ENCODE measurements around the gene GALNT10.
"Not testable (repeated sequence)": the region's sequence is repeated elsewhere in the genome, so short reads cannot be mapped to it uniquely, and the experiment has no call there.

GALNT10 gene, protein sequence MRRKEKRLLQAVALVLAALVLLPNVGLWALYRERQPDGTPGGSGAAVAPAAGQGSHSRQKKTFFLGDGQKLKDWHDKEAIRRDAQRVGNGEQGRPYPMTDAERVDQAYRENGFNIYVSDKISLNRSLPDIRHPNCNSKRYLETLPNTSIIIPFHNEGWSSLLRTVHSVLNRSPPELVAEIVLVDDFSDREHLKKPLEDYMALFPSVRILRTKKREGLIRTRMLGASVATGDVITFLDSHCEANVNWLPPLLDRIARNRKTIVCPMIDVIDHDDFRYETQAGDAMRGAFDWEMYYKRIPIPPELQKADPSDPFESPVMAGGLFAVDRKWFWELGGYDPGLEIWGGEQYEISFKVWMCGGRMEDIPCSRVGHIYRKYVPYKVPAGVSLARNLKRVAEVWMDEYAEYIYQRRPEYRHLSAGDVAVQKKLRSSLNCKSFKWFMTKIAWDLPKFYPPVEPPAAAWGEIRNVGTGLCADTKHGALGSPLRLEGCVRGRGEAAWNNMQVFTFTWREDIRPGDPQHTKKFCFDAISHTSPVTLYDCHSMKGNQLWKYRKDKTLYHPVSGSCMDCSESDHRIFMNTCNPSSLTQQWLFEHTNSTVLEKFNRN
- long read RNA-seq, donor 1, full-length matches to known transcripts, result 3 of 3 reads
- long read RNA-seq, donor 1, partial matches to known transcripts, result 0 of 3 reads
- long read RNA-seq, donor 1, other reads (novel, unspliced or antisense), result 0 of 3 reads
- long read RNA-seq, donor 2, result 0 reads
- long read RNA-seq, donor 3, partial matches to known transcripts, result 10 of 10 reads
- long read RNA-seq, donor 3, other reads (novel, unspliced or antisense), result 0 of 10 reads
- long read RNA-seq, donor 4, result 0 reads
- long read RNA-seq, donor 5, full-length matches to known transcripts, result 2 of 2 reads
- long read RNA-seq, donor 5, partial matches to known transcripts, result 0 of 2 reads
- long read RNA-seq, donor 5, other reads (novel, unspliced or antisense), result 0 of 2 reads
- long read RNA-seq, donor 6, full-length matches to known transcripts, result 1 of 1 reads
- long read RNA-seq, donor 6, partial matches to known transcripts, result 0 of 1 reads
- long read RNA-seq, donor 6, other reads (novel, unspliced or antisense), result 0 of 1 reads
- long read RNA-seq, donor 7, full-length matches to known transcripts, result 7 of 12 reads
- long read RNA-seq, donor 7, partial matches to known transcripts, result 5 of 12 reads
- long read RNA-seq, donor 7, other reads (novel, unspliced or antisense), result 0 of 12 reads
- long read RNA-seq, donor 8, full-length matches to known transcripts, result 1 of 6 reads
- long read RNA-seq, donor 8, partial matches to known transcripts, result 5 of 6 reads
- long read RNA-seq, donor 8, other reads (novel, unspliced or antisense), result 0 of 6 reads

DNA sequence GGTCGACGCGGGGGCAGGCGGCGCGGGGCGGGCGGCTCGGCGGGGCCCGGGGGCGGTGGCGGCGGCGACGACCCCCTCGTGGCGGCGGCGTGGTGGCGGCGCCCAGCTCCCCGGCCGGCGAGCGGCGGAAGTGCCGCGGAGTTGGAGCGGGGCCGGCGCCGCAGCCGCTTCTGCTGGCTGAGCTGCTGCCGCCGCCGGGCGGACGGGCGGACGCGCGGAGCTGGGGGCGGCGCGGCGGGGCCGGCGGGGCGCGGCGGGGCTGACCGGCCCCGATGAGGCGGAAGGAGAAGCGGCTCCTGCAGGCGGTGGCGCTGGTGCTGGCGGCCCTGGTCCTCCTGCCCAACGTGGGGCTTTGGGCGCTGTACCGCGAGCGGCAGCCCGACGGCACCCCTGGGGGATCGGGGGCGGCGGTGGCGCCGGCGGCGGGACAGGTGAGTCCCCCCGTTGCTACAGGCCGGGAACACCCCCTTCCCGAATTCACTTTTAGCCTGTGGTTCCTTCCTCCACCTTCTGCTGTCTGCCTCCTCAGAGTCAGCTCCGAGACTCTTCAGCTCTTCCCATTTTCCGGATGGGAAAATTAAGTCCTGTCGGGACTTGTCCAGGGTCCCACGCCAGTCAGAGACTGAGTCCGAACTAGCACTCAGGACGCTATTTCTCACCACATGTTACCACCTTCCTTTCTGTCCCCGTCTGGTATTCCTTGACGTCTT is at the start of gene GALNT10:
Gene GALNT10, plus strand, starts transcription at position 139 of the 710 bp plus-strand sequence. Its CDS starts 134 bp downstream, at position 273.
- DNase-seq, result peak; percentile 50

DNA sequence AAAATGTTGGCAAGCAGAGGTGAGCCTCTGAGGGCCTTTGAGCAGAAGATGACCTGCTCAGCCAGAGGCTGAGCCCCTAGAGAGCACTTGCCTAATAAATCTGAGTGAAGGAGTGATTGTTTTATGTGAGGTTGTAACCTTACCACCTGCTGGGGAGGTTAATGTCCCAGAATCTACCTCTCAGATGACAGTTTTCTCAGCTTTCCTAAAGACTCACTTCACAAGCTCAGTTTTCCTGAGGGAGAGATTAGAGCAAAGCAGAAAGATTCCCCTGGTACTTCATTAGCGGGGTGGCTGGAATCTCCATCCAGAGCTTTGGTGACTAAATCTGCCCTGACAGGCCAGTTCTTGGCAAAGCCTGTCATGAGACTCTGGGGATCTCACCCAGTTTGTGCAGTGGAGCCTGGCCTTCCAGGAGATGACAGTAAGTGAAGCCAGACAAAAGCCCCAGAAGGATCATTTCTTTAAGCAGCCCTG is 48.8 kb upstream of the GALNT10 start:
- peak; percentile 39 for DNase-seq

DNA sequence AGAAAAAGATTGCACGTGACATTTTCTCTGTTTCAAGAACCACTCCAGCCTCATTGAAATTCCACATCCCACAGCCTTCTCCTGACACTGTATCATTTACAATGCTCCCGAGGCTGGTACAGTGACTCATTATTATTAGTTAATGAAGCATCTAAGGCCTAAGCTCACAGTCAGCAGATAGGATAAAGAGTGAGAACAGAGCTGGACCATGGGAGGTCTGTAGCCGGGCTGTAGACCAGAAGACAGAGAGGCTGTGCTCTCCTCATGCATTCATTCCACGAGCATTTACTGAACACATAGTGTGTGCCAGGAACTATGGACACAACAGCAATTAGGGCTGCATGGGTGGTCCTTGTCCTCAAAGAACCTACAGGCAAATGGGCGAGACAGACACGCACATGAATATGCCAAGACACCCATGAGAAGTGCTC is 47.3 kb upstream of the GALNT10 start:
- no peak for DNase-seq

DNA sequence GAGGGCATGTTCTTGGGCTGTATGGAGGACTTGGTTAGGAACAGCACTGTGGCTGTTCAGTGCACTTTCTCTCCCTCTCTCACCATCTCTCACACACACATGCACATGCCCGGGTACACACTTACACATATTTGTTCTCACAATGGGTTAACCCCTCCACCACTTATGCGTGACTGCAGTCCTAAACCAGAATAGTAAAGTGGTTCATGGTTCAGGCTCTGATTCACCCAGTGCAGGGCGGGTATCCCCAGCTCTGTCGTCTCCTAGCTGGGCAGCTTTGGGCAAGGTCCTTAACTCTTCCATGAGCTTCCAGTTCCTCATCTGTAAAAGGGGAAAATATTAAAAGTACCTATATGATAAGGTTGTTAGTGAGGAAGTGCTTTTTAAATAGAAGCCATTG is 45.3 kb upstream of the GALNT10 start:
- DNase-seq, result no peak

DNA sequence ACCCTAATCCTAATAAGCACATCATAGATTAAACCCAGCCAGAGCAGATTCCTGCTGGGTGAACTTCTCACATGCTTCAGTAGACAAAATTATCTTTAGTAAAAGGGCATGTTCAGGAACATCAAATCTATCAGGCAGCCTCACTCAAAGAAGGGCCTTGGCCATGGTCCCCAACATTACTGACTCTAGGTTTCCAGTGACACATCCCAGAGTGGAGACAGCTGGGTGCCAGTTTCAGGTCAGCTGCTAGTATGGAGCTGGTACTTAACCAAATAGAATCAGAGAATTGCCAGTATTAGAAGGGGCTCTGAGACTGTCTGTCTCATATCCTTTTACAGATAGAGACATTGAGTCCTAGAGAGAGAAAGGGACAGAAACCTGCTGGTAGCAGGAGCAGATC is 44.1 kb upstream of the GALNT10 start:
- DNase-seq, result no peak

DNA sequence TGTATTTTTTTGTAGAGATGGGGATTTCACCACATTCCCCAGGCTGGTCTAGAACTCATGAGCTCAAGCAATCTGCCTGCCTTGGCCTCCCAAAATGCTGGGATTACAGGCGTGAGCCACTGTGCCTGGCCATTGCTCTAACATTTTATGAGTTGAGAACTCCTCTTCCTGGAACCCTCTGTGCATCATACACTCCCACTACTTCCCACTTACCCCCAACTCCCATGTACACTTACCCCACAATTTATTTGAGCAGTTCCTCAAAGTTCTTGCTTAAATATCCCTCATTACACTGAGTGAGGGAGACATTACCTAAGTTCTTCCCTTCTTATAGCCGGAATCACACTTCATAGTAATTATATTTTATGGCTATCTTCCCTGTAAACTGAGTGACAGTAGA is 42.9 kb upstream of the GALNT10 start:
- DNase-seq, result no peak

DNA sequence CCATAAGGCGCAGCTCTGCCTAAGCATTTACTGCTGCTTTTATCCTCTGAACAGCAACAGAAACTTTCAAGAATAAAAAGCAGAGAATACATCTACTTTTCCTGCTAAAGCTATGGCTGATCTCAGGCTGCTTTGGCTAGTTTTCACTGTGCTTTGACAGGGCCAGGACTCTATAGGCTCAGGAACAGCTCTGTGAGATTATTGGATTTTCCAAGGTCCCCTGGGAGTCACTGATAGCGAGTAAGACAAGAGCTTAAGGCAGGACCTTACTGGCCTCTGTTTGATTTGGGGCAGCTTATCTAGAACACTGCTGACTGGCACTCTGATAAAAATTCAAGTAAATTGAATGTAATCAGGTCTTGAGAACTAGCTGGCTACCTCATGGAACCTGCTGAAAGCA is 40.1 kb upstream of the GALNT10 start:
- DNase-seq, result not testable (repeated sequence)

DNA sequence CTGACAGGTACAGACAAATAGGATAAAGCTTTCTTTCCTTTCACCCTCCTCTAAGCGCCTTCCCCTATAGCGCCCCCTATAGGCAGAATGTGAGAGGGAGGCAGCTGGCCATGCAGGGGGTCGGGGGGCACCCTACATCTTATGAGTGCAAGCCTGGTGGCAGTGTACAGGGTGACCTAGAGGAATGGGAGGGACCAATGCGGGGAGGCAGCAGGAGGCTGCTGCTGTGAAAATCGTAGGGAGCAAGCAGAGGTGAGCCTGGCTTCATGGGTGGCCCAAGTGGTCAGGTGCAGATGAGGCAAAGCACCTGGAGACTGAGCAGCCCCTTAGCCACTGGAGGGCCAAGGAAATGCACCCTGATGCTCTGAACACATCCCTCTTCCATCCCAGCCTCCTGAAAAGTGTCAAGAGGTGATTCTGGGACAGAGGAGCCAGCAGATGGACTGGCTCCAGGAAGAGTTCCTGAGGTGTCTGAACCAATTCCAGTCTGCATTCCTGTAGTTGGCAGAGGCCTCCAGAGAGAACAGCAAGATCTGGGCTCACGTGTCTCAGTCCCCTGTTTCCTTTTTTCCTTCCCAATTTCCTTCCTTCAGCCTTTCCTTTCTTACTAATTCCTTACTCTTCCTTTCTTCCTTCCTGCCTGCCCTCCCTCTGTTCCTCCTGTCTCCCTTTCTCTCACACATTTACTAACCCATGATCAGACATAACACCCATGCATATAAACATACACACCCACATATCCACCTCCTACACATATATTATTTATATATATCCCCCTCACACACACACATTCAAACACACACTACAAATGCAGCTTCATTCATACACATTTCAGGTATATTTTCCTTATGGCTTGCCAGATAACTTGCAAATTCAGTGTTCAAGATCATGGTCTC is 32.8 kb upstream of the GALNT10 start:
- DNase-seq, result no peak

DNA sequence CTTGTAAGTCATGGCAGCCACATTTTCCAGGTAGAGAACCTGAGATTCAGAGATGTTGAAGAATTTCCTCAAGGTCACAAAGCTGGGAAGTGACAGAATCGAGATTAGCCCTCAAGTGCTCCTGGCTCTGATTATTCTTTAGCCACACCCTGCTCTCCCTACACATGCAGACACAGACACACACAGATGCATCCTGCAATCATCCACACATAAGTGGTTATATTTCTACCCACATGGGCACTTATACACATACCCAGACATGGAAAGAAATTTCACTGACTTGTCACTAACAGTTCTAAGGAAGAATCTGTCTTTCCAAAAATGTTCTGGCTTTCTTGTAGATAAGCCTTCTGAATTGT is 32.2 kb upstream of the GALNT10 start:
- DNase-seq, result no peak

DNA sequence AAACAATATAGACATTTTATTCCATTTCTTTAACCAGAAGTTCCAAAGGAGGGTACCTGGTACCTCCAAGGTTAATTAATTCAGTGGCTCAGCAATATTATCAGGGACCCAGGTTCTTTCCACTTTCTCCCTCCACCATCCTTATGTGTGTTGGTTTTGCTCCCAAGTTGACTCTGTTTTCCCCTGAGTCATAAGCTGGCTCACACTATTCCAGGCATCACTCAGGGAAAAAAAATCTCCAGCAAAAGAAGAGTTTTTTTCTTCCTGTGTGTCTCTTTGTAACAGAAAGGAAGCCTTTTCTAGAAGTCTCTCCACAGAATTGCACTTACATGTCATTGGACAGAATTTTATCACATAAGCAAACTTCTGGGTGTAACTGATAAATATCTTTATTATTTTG is 31.2 kb upstream of the GALNT10 start:
- no peak for DNase-seq

DNA sequence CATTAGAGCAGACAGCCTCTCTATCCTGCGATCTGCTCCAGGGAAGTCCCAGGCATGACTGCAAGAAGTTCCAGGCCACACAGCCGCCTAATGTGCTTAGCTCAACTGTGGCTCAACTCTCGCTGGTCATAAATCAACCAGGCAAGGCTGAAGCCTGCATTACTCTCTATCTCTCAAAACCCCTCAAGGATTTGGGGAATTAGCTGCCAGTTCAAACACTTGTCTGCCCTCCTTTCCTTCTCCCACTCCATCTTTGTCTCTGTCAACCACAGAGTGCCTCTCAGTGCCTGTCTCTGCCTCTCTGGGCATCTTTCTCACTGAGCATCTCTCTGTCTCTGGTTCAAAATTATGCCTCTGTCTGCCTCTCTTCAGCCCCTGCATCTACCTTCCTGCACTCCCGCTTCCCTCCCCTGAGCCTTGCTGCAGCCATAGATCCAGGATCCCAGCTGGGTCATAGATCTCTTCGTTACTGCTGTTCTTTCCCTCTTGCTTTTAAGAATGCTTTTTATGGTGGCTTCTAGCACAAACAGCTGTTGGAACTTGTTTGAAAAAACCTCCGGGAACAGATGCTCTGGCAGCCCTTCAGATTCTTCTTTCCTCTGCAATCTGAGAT is 27.9 kb upstream of the GALNT10 start:
- DNase-seq, result peak; percentile 23

DNA sequence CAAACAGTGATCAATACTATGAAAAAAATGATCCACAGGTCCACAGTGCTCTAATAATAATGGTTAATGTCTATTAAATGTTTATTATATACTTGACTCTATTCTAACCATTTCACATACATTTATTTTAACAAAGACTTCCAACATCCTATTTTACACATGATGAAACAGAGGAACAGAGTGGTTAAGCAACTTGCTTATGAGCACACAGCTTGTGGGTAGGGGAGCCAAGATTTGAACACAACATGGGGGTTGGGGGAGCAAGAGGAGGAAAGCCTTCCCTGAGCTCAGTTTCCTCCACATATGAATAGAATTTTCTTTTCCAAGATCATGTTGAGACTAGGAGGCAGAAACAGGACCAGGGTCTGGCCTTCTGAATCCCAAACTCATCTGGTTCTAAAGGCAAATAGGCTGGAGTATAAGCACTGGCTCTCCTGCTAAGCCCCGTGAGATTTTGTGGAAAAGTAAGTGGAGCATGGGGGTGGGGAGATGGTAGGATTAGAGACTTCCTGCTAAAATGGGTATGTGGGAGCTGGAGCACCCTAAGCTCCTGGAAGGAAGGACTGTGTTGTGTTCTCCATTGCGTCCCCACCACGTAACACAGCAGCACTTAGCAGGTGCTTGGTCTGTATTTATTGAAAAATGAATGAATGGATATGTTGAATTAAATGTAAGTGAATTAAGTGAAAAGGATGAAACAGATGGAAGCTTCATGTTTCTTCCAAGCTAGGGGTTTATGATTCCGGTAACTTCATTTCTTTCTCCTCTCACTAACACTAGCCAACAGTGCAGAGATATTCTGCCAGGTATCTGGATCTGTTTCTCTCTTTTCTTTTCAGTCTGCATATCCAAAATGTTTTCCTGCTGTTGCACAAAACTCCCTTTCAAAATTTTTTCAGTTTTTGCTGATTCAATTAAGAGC is 26.9 kb upstream of the GALNT10 start:
- DNase-seq, result no peak

DNA sequence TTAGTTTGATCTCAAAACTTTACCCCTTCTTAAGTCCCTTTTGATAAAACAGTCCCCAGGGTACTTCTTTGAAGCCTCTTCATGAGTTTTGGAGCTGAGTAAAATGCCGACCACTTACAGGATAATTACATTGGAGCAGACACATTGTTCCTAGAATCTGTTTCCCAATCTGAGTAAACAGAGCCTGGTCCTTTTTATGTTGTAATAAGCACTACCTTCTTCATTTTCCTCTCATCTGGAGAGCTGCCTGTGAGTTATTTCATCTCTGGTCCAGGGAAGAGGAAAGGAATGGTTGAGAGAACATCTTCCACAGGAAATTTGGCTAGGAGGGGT is 26.3 kb upstream of the GALNT10 start:
- DNase-seq, result no peak

DNA sequence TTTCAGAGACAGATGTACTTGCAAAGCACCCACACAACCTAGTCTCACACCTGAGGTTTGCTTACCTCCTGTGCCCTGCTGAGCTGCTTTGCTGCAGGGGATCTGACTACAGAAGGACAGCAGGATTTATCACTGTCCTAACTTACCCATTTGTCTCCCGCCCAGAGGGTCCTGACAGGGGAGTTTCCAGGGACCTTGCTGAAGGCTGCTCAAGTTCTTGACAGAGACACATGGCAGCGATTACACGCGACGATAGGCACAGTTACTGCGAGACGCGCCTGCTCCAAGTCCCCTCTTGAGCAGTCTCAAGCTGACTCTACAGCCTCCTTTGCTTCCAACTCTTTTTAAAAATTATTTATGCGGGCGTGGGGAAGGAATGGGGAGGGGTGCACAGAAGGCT is 24.6 kb upstream of the GALNT10 start:
- DNase-seq, result peak; percentile 35

DNA sequence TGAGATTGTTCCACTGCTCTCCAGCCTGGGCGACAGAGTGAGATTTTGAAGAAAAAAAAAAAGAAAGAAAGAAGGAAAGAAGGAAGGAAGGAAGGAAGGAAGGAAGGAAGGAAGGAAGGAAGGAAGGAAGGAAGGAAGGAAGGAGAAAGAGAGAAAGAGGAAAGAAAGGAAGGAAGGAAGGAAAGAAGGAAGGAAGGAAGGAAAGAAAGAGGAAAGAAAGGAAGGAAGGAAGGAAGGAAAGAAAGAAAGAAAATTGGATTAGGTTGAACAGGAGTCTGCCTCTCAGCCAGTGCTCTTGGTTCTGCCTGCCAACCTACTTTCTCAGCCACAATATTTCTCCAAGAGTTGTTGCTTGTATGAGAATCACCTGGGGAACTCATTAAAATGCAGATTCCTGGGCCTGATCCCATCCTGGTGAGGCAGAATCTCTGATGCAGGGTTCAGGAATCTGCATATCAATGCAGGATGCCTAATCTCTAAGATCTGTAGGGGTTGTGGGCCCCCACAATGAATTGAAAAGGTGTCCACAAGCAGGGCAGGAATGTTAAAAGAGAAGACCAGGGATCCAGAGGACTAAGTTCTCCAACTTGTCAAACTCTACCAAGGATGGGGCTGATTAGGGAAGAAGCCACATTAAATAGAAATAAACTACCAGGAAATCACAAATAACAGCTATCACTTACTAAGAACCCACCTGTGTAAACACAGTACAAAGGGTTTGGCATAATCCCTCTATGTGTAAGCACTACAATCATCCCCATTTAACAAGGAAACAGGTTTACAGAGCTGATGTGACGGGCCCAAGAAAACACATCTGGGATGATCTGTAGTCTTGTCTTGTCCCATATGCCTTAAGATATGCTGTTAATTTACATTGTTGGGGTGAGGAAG is 23.4 kb upstream of the GALNT10 start:
- no peak for DNase-seq

DNA sequence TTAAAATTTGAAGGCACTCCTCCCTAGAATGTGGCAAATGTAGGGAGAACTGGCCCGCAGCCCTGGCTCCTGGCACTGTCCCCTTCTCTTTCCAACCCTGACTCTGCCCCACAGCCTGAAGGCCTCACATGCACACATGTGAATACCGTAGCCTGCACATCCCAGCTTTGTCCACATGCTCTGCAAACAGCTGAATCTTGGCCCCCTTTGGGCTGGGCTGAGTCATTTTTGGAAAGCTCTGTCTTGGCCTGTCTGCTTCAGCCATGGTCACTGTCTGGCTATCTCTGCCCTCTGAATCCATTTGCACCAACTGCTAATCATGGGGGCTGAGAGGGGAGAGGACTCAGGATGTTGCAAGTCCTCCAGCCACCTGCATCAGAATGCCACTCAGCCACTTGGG is 22.1 kb upstream of the GALNT10 start:
- DNase-seq, result no peak

DNA sequence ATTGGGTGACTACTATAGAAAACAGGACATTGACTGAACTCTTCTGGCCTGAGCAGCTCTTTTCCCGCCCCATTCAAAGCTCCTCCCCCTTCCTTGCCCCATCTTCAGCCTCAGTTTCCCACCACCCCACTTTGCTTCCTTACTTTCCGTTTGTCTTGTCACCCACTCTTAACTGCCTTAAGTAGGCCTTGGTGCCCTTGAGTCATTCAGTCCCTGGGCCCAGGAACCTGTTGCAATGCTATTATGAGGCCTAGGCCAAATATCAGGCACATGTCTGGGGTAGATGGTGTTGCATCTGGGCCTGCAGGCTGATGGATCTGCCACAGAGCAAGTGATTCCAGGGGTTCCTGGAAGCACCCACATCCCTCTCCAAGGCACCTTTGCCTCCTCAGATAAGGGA is 17.7 kb upstream of the GALNT10 start:
- no peak for DNase-seq

DNA sequence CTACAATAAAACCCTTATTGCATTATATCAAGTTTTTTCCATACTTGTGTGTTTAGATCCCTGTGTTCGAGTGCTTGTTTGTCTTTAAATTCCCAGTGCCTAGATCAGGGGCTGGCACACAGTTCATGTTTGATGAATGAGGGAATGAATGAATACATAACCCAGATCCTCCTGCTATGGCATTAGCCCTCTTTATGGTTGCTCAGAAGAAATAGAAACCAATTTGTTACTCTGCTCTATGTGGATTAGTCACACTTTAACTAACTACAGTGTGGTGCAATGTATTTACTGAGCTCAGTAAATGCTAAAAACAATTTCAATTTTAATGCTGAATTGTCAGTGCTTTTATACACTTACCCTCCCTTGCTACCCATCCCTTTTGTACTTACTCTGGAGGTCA is 16.4 kb upstream of the GALNT10 start:
- no peak for DNase-seq

All from right kidney (tissue), 9 donors.